Caco-2 (cell line): Measurements from ENCODE around the gene MEGF8. TPM values are rescaled to one million over a fixed set of nuclear protein-coding genes. Genes with fewer than 3 reads are reported as not detected.

Experiments used
- BruUV-seq: library from RNA; stranded (reverse); fragments of 400-500 nt; replicated peaks from 2 replicates; lab custom pipeline; 2021; lab: Mats Ljungman, UMichigan
- CTCF ChIA-PET: fragments of 300-600 bp; sonication (Branson Sonifier 250); formaldehyde crosslinking; loops from one replicate; lab custom pipeline; 2022; ENCODE audit warnings: antibody characterized with exemption; lab: Charles Lee
- POLR2A ChIA-PET: fragments of 300-600 bp; sonication (Branson Sonifier 250); formaldehyde crosslinking; loops from one replicate; lab custom pipeline; 2022; ENCODE audit warnings: antibody characterized with exemption; lab: Charles Lee
- DNase-seq, 2 experiments: peaks; one replicate each; pipeline versions ENCODE4 v3.0.0 to v3.0.0-alpha.2; 2020 to 2022
- H3K27me3 ChIP-seq: replicated peaks from 2 replicates; pipeline ENCODE4 v1.6.0; 2011; ENCODE audit warnings: low read length; ENCODE audit not compliant: control insufficient read depth, insufficient read depth
- H3K36me3 ChIP-seq: 2 replicates; pipeline ENCODE4 v1.5.1; 2011; ENCODE audit warnings: low read length; ENCODE audit not compliant: control insufficient read depth, insufficient read depth
- H3K4me1 ChIP-seq: fragments of 250-450 bp; sonication (Bioruptor Pico); 2 replicates; pipeline ENCODE4 v1.5.1; 2020; ENCODE audit warnings: mild to moderate bottlenecking
- H3K4me3 ChIP-seq: 2 replicates; pipeline ENCODE4 v1.5.1; 2011; ENCODE audit warnings: low read depth, mild to moderate bottlenecking, control low read depth, low read length
- H3K9me3 ChIP-seq: fragments of 250-450 bp; sonication (Bioruptor Pico); 2 replicates; pipeline ENCODE4 v1.5.1; 2020; ENCODE audit warnings: mild to moderate bottlenecking, moderate library complexity
- H3K27ac Mint-ChIP-seq: one replicate; pipeline ENCODE4 v1.8.0; 2022; ENCODE audit warnings: mixed read lengths; ENCODE audit not compliant: unreplicated experiment
- H3K27me3 Mint-ChIP-seq: one replicate; pipeline ENCODE4 v1.8.0; 2022; ENCODE audit warnings: mixed read lengths; ENCODE audit not compliant: insufficient read depth, unreplicated experiment
- H3K36me3 Mint-ChIP-seq: one replicate; pipeline ENCODE4 v1.8.0; 2022; ENCODE audit warnings: mild to moderate bottlenecking, mixed read lengths; ENCODE audit not compliant: insufficient read depth, unreplicated experiment
- H3K4me1 Mint-ChIP-seq: one replicate; pipeline ENCODE4 v1.8.0; 2022; ENCODE audit warnings: low read depth, mixed read lengths; ENCODE audit not compliant: unreplicated experiment
- H3K4me3 Mint-ChIP-seq: one replicate; pipeline ENCODE4 v1.8.0; 2022; ENCODE audit warnings: mild to moderate bottlenecking, moderate library complexity, mixed read lengths; ENCODE audit not compliant: unreplicated experiment
- H3K9me3 Mint-ChIP-seq: one replicate; pipeline ENCODE4 v1.8.0; 2022; ENCODE audit warnings: mixed read lengths; ENCODE audit not compliant: unreplicated experiment
- intact Hi-C: fragments of 100-400 bp; cut with micrococcal nuclease; formaldehyde crosslinking; loops from one replicate; pipeline ENCODE4 v1.10.0; 2022; ENCODE audit not compliant: unreplicated experiment
- total RNA-seq: library from RNA; stranded (reverse); gene quantifications from 2 replicates; pipeline ENCODE4 v1.2.3, GENCODE V29; 2022
- TF ChIP-seq, protein P1 (sequence below), 2 experiments: fragments of 200-600 bp in 1 of 2; IDR thresholded peaks; 1 replicate in 1 of 2; 2 replicates in 1 of 2; pipeline versions ENCODE4 v1.5.1 to v1.8.0; 2011 to 2022; ENCODE audit warnings: antibody characterized with exemption in 1 of 2, control low read depth in 1 of 2, inconsistent platforms in 1 of 2, low read depth in 1 of 2, low read length in 1 of 2, mild to moderate bottlenecking in 1 of 2, moderate library complexity in 1 of 2; ENCODE audit not compliant: insufficient read depth in 1 of 2, severe bottlenecking in 1 of 2, unreplicated experiment in 1 of 2

The MEGF8 gene
- total RNA-seq, 1 experiment from 2014 or later = 17.9 TPM

DNA sequence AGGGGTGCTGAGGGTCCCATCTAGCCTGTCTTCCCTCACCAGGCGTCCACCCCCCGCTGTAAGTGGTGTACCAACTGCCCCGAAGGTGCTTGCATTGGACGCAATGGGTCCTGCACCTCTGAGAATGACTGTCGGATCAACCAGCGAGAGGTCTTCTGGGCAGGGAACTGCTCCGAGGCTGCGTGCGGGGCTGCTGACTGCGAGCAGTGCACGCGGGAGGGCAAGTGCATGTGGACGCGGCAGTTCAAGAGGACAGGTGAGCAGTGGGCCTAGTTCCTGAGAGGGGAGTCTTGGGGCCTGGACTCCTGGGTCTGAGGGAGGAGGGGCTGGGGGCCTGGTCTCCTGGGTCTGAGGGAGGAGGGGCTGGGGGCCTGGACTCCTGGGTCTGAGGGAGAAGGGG, 36.9 kb downstream of the MEGF8 start:
- peaks cover 3% of the 10 kb centered on the region for H3K36me3 ChIP-seq
- H3K4me3 ChIP-seq = no peak overlapping the region
- BruUV-seq = no TSS peak
- no peaks in the 10 kb centered on the region for H3K9me3 ChIP-seq
- no peak for DNase-seq
- no peak overlapping the region for H3K4me3 Mint-ChIP-seq
- no peak overlapping the region for H3K27ac Mint-ChIP-seq
- intact Hi-C loops = no loop called here
- no peaks in the 10 kb centered on the region for H3K27me3 Mint-ChIP-seq
- no peaks in the 10 kb centered on the region for H3K27me3 ChIP-seq
- H3K9me3 Mint-ChIP-seq = no peaks in the 10 kb centered on the region
- peaks cover 20% of the 10 kb centered on the region for H3K4me1 Mint-ChIP-seq
- CTCF ChIA-PET = no interaction called here
- peaks cover 10% of the 10 kb centered on the region for H3K4me1 ChIP-seq
- TF ChIP-seq, protein P1, sequence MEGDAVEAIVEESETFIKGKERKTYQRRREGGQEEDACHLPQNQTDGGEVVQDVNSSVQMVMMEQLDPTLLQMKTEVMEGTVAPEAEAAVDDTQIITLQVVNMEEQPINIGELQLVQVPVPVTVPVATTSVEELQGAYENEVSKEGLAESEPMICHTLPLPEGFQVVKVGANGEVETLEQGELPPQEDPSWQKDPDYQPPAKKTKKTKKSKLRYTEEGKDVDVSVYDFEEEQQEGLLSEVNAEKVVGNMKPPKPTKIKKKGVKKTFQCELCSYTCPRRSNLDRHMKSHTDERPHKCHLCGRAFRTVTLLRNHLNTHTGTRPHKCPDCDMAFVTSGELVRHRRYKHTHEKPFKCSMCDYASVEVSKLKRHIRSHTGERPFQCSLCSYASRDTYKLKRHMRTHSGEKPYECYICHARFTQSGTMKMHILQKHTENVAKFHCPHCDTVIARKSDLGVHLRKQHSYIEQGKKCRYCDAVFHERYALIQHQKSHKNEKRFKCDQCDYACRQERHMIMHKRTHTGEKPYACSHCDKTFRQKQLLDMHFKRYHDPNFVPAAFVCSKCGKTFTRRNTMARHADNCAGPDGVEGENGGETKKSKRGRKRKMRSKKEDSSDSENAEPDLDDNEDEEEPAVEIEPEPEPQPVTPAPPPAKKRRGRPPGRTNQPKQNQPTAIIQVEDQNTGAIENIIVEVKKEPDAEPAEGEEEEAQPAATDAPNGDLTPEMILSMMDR (IDR thresholded peaks at IDR 0.05; ENCODE audit: insufficient read depth in 1 of 2, low read depth in 1 of 2, low read length in 1 of 2, severe bottlenecking in 1 of 2, unreplicated experiment in 1 of 2) = no peak
- POLR2A ChIA-PET = no interaction called here
- H3K36me3 Mint-ChIP-seq = peaks cover 30% of the 10 kb centered on the region

GRCh38 chr19:42362891-42363440, 37.5 kb downstream of the MEGF8 start:
- POLR2A ChIA-PET = no interaction called here
- no TSS peak for BruUV-seq
- H3K27ac Mint-ChIP-seq = no peak overlapping the region

GRCh38 chr19:42363614-42364346, 38.3 kb downstream of the MEGF8 start:
- no peak overlapping the region for H3K27ac Mint-ChIP-seq
- peaks cover 20% of the 10 kb centered on the region for H3K36me3 Mint-ChIP-seq
- H3K4me1 Mint-ChIP-seq = peaks cover 14% of the 10 kb centered on the region
- H3K36me3 ChIP-seq = peaks cover 3% of the 10 kb centered on the region
- BruUV-seq = no TSS peak
- TF ChIP-seq, protein P1 (IDR thresholded peaks at IDR 0.05; ENCODE audit: insufficient read depth in 1 of 2, low read depth in 1 of 2, low read length in 1 of 2, severe bottlenecking in 1 of 2, unreplicated experiment in 1 of 2) = no peak
- no peak overlapping the region for H3K4me3 Mint-ChIP-seq
- no peaks in the 10 kb centered on the region for H3K9me3 ChIP-seq
- no peaks in the 10 kb centered on the region for H3K27me3 Mint-ChIP-seq
- no peak for DNase-seq
- H3K4me3 ChIP-seq = no peak overlapping the region
- no peaks in the 10 kb centered on the region for H3K9me3 Mint-ChIP-seq
- no peaks in the 10 kb centered on the region for H3K4me1 ChIP-seq
- intact Hi-C loops = no loop called here
- H3K27me3 ChIP-seq = no peaks in the 10 kb centered on the region
- POLR2A ChIA-PET = no interaction called here
- CTCF ChIA-PET = no interaction called here

More at GRCh38 chr19:42362891-42363440, 37.5 kb downstream of the MEGF8 start:
- CTCF ChIA-PET = no interaction called here
- Histone ChIP-seq H3K4me1 (peaks cover 6% of the 10 kb centered on the region), H3K9me3 (no peaks in the 10 kb centered on the region), H3K27me3 (no peaks in the 10 kb centered on the region), H3K4me3 (no peak overlapping the region), H3K36me3 (peaks cover 3% of the 10 kb centered on the region)
- TF ChIP-seq, protein P1 (IDR thresholded peaks at IDR 0.05; ENCODE audit: insufficient read depth in 1 of 2, low read depth in 1 of 2, low read length in 1 of 2, severe bottlenecking in 1 of 2, unreplicated experiment in 1 of 2) = no peak
- intact Hi-C loops = no loop called here
- Mint-ChIP-seq H3K4me1 (peaks cover 14% of the 10 kb centered on the region), H3K4me3 (no peak overlapping the region), H3K9me3 (no peaks in the 10 kb centered on the region), H3K36me3 (peaks cover 26% of the 10 kb centered on the region), H3K27me3 (no peaks in the 10 kb centered on the region)
- DNase-seq = no peak
